HepG2 (cell line): ENCODE results near the gene RAB40C. TPM values are rescaled to one million over a fixed set of nuclear protein-coding genes. Genes with fewer than 3 reads are reported as not detected.

Experiments
- ADNP ChIP-seq: sonication (generic); formaldehyde crosslinking; IDR thresholded peaks from 2 replicates; pipeline ENCODE4 v1.4.0; 2020; ENCODE audit warnings: missing genetic modification reagents
- ARID5B ChIP-seq: IDR thresholded peaks from 2 replicates; pipeline ENCODE4 v1.4.0; 2020; ENCODE audit warnings: mild to moderate bottlenecking, missing genetic modification reagents
- CREBL2 ChIP-seq: sonication (generic); formaldehyde crosslinking; IDR thresholded peaks from 2 replicates; pipeline ENCODE4 v1.8.1; 2023; ENCODE audit warnings: missing genetic modification reagents, mild to moderate bottlenecking, borderline replicate concordance
- FLYWCH1 ChIP-seq: sonication (generic); formaldehyde crosslinking; IDR thresholded peaks from 2 replicates; pipeline ENCODE4 v1.8.1; 2023; ENCODE audit warnings: mild to moderate bottlenecking, missing genetic modification reagents
- HNRNPH1 ChIP-seq: fragments of 200-400 bp; formaldehyde crosslinking; optimal IDR thresholded peaks from 2 replicates; pipeline ENCODE3; 2017; ENCODE audit warnings: mild to moderate bottlenecking, low read depth, low read length
- HOXA5 ChIP-seq: sonication (generic); formaldehyde crosslinking; IDR thresholded peaks from 2 replicates; pipeline ENCODE4 v1.4.0; 2020; ENCODE audit warnings: missing genetic modification reagents
- IRF2 ChIP-seq: IDR thresholded peaks from 2 replicates; pipeline ENCODE4 v1.6.1; 2018; ENCODE audit warnings: missing genetic modification reagents, missing compliant biosample characterization
- KLF9 ChIP-seq: IDR thresholded peaks from 2 replicates; pipeline ENCODE4 v1.6.1; 2016; ENCODE audit warnings: low read depth
- MTF2 ChIP-seq: sonication (generic); formaldehyde crosslinking; IDR thresholded peaks from 2 replicates; pipeline ENCODE4 v1.5.0; 2020; ENCODE audit warnings: missing genetic modification reagents, borderline replicate concordance
- MXD1 ChIP-seq: sonication (generic); formaldehyde crosslinking; IDR thresholded peaks from 2 replicates; pipeline ENCODE4 v1.4.0; 2020; ENCODE audit warnings: mild to moderate bottlenecking, missing genetic modification reagents
- PPARG ChIP-seq: conservative IDR thresholded peaks from 2 replicates; pipeline ENCODE4 v1.6.1; 2016; ENCODE audit warnings: missing biosample characterization, missing genetic modification reagents
- PRPF4 ChIP-seq: fragments of 200-400 bp; formaldehyde crosslinking; IDR thresholded peaks from 2 replicates; pipeline ENCODE4 v1.6.1; 2016; ENCODE audit warnings: low read length, low read depth; ENCODE audit not compliant: poor library complexity, severe bottlenecking
- RFXANK ChIP-seq: IDR thresholded peaks from 2 replicates; pipeline ENCODE4 v1.6.1; 2016
- THAP8 ChIP-seq: sonication (generic); formaldehyde crosslinking; IDR thresholded peaks from 2 replicates; pipeline ENCODE4 v1.5.1; 2020; ENCODE audit warnings: missing genetic modification reagents, mild to moderate bottlenecking, borderline replicate concordance
- ZBTB1 ChIP-seq: sonication (generic); formaldehyde crosslinking; IDR thresholded peaks from 2 replicates; pipeline ENCODE4 v1.4.0; 2020; ENCODE audit warnings: missing genetic modification reagents, borderline replicate concordance
- ZFP36L1 ChIP-seq: sonication (generic); formaldehyde crosslinking; IDR thresholded peaks from 2 replicates; pipeline ENCODE4 v1.8.0; 2022; ENCODE audit warnings: mild to moderate bottlenecking, missing genetic modification reagents, moderate library complexity
- ZNF10 ChIP-seq: sonication (generic); formaldehyde crosslinking; IDR thresholded peaks from 2 replicates; pipeline ENCODE4 v1.4.0; 2020; ENCODE audit warnings: mild to moderate bottlenecking, low read depth, missing genetic modification reagents, borderline replicate concordance
- ZNF180 ChIP-seq: sonication (generic); formaldehyde crosslinking; IDR thresholded peaks from 2 replicates; pipeline ENCODE4 v1.4.0; 2020; ENCODE audit warnings: low read depth, missing genetic modification reagents, borderline replicate concordance
- ZNF512 ChIP-seq: sonication (generic); formaldehyde crosslinking; IDR thresholded peaks from 2 replicates; pipeline ENCODE4 v1.4.0; 2020; ENCODE audit warnings: mild to moderate bottlenecking, missing genetic modification reagents
- ZNF557 ChIP-seq: sonication (generic); formaldehyde crosslinking; IDR thresholded peaks from 2 replicates; pipeline ENCODE4 v1.4.0; 2020; ENCODE audit warnings: missing genetic modification reagents
- ZNF563 ChIP-seq: sonication (generic); formaldehyde crosslinking; IDR thresholded peaks from 2 replicates; pipeline ENCODE4 v1.8.0; 2022; ENCODE audit warnings: mild to moderate bottlenecking, moderate library complexity, missing genetic modification reagents
- ZNF615 ChIP-seq: sonication (generic); formaldehyde crosslinking; IDR thresholded peaks from 2 replicates; pipeline ENCODE4 v1.5.0; 2020; ENCODE audit warnings: mild to moderate bottlenecking, missing genetic modification reagents, borderline replicate concordance
- ZNF672 ChIP-seq: sonication (generic); formaldehyde crosslinking; IDR thresholded peaks from 2 replicates; pipeline ENCODE4 v1.8.1; 2022; ENCODE audit warnings: missing genetic modification reagents
- ZSCAN22 ChIP-seq: sonication (generic); formaldehyde crosslinking; IDR thresholded peaks from 2 replicates; pipeline ENCODE4 v1.4.0; 2020; ENCODE audit warnings: mild to moderate bottlenecking, missing genetic modification reagents
- polyA plus RNA-seq, 8 experiments: library from polyadenylated mRNA; depleted of rRNA in 3 of 8; stranded (reverse) in 7 of 8; unstranded in 1 of 8; fragments of >200 nt; fragmentation: Illumina TruSeq in 4 of 8; extraction: Trizol in 4 of 8; gene quantifications; 2 replicates each; pipeline versions ENCODE4 v1.2.1 to v1.2.3, GENCODE V29; 2011 to 2016; ENCODE audit warnings: low read depth in 4 of 8, missing spikeins in 1 of 8, mixed read lengths in 1 of 8; ENCODE audit not compliant: insufficient read depth in 1 of 8
- total RNA-seq, 5 experiments: library from RNA; depleted of rRNA; stranded (reverse); fragments of >200 nt; fragmentation: Illumina TruSeq; extraction: Trizol; gene quantifications; 2 replicates each; pipeline ENCODE4 v1.2.3, GENCODE V29; 2016; ENCODE audit warnings: low read depth in 1 of 5

The RAB40C gene
- total and polyA plus RNA-seq, 2 of the 13 experiments (the other 11 are each of a cell fraction or from before 2014, with no cell fraction given), result 7.7 to 11.5 TPM

- TF ChIP-seq THAP8 (no peak), ZNF615 (CRISPR knock-in tag) (no peak), KLF9 (CRISPR knock-in tag) (no peak), IRF2 (CRISPR knock-in tag) (peak; percentile 86; the same call in 1 of the 2 replicates), ADNP (CRISPR knock-in tag) (no peak), ZBTB1 (CRISPR knock-in tag) (no peak), PRPF4 (no peak), ZNF512 (CRISPR knock-in tag) (no peak), ZNF180 (CRISPR knock-in tag) (no peak), RFXANK (CRISPR knock-in tag) (0 out of 2 replicates have a peak, but pooled peaks have one; percentile 46), ARID5B (CRISPR knock-in tag) (peak; percentile 10; the same call in 1 of the 2 replicates), ZNF557 (CRISPR knock-in tag) (no peak), ZNF672 (no peak), MXD1 (peak; percentile 71), CREBL2 (0 out of 2 replicates have a peak, but pooled peaks have one; percentile 49), FLYWCH1 (CRISPR knock-in tag) (no peak), ZNF563 (peak; percentile 59; the same call in 1 of the 2 replicates), ZSCAN22 (CRISPR knock-in tag) (no peak), PPARG (CRISPR knock-in tag) (peak; percentile 77), ZFP36L1 (no peak), ZNF10 (CRISPR knock-in tag) (no peak), HNRNPH1 (no peak), HOXA5 (CRISPR knock-in tag) (no peak), MTF2 (CRISPR knock-in tag) (no peak)
These were observed 78.1 kb downstream of the RAB40C start, which contains the start of gene RHOT2 (continued) for GRCh38 chr16:667780-668518.
